ENCODE measurements around the gene CBR1. TPM values are rescaled to one million over a fixed set of nuclear protein-coding genes. Genes with fewer than 3 reads are reported as not detected.

CBR1 gene
- total and polyA plus RNA-seq, 10 of the 15 experiments (the other 5 are each of a cell fraction or from before 2014, with no cell fraction given) = 16.9 to 138 (median 57.4) TPM

DNA sequence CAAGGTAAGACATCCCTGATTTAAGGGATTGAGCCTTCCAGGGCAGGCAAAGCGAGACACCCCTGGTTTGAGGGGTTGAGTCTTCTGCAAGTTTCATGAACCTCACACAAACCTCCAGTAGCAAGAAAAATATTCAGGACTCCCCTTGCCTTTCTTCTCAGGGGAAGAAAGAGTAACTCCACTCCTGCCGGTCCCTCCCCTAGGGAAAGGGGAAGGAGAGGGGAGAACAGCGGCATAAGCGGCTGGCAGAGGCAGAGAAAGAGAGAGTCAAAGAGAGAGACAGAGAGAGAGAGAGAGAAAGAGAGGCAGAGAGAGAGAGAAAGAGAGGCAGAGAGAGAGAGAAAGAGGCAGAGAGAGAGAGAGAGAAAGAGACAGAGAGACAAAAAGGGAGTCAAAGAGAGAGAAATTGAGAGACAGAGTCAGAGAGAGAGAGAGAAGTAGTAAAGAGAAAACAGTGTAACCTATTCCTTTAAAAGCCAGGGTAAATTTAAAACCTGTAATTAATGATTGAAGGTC, 35.6 kb downstream of the CBR1 start:
- no peak overlapping the region for H3K4me2 ChIP-seq (ENCODE audit: control insufficient read depth, insufficient read depth)
- BruUV-seq (replicated peaks) = no TSS peak
- DNase-seq (ENCODE audit: low read depth, low spot score) (no peak), ATAC-seq (no peak), FAIRE-seq (no peak)
- H3K9me3 ChIP-seq (replicated peaks; ENCODE audit: control insufficient read depth, insufficient read depth, low read length) = no peaks in the 10 kb centered on the region
- no peak overlapping the region for H3K9ac ChIP-seq (ENCODE audit: control insufficient read depth, insufficient read depth, low read length)
- no peak overlapping the region for H3K4me3 ChIP-seq
- no peak overlapping the region for H3K27ac ChIP-seq (ENCODE audit: control insufficient read depth, insufficient read depth)
- no peaks in the 10 kb centered on the region for H4K20me1 ChIP-seq (ENCODE audit: control insufficient read depth, insufficient read depth)
- no peaks in the 10 kb centered on the region for H3K36me3 ChIP-seq (ENCODE audit: control insufficient read depth in 2 of 2, insufficient read depth in 2 of 2, low read length in 1 of 2)
- in situ Hi-C loops (cut with MboI) (no loop called here), intact Hi-C loops (cut with micrococcal nuclease; ENCODE audit: unreplicated experiment) (no loop called here)
- POLR2A ChIA-PET = no interaction called here
- H3K79me2 ChIP-seq (ENCODE audit: control insufficient read depth, insufficient read depth, low read length) = no peaks in the 10 kb centered on the region
- CTCF ChIA-PET = interaction anchor here (0.7 to 1.0 kb wide), 2 partner anchors 19 to 47 kb away, joined by 3 read pairs; no protein-coding TSS in a partner anchor
- peaks cover 0 to 5% of the 10 kb centered on the region in 2 experiments; a peak in 2 of 4 replicates for H3K27me3 ChIP-seq (replicated peaks in 1 of 2; ENCODE audit: control insufficient read depth in 2 of 2, insufficient read depth in 2 of 2, low read length in 1 of 2)
- SMC1A ChIA-PET (ENCODE audit: uncharacterized antibody, unreplicated experiment) = interaction anchor here (1.5 kb wide), 1 partner anchor 58 kb away, joined by 3 read pairs; no protein-coding TSS in a partner anchor
- TF ChIP-seq BCL11A (IDR thresholded peaks at IDR 0.05; ENCODE audit: low read depth, low read length) = no peak
- no peak for TF ChIP-seq GATAD2B (conservative IDR thresholded peaks at IDR 0.05; ENCODE audit: low read depth)
- no peak for TF ChIP-seq RB1 (IDR thresholded peaks at IDR 0.05; ENCODE audit: borderline replicate concordance)
- TF ChIP-seq MTA3 (IDR thresholded peaks at IDR 0.05; ENCODE audit: borderline replicate concordance, low read length) = no peak
- TF ChIP-seq KAT2A (conservative IDR thresholded peaks at IDR 0.05; ENCODE audit: control insufficient read depth, low read depth, low read length) = no peak
- TF ChIP-seq, protein P1, sequence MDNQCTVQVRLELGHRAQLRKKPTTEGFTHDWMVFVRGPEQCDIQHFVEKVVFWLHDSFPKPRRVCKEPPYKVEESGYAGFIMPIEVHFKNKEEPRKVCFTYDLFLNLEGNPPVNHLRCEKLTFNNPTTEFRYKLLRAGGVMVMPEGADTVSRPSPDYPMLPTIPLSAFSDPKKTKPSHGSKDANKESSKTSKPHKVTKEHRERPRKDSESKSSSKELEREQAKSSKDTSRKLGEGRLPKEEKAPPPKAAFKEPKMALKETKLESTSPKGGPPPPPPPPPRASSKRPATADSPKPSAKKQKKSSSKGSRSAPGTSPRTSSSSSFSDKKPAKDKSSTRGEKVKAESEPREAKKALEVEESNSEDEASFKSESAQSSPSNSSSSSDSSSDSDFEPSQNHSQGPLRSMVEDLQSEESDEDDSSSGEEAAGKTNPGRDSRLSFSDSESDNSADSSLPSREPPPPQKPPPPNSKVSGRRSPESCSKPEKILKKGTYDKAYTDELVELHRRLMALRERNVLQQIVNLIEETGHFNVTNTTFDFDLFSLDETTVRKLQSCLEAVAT (IDR thresholded peaks at IDR 0.05) = no peak
- TF ChIP-seq NR2C2 (IDR thresholded peaks at IDR 0.05; ENCODE audit: borderline replicate concordance, control insufficient read depth, insufficient read length, low read depth) = no peak
- no peak for TF ChIP-seq TAF1 (IDR thresholded peaks at IDR 0.05; ENCODE audit: borderline replicate concordance, low read depth, low read length)
- TF ChIP-seq, protein P2, sequence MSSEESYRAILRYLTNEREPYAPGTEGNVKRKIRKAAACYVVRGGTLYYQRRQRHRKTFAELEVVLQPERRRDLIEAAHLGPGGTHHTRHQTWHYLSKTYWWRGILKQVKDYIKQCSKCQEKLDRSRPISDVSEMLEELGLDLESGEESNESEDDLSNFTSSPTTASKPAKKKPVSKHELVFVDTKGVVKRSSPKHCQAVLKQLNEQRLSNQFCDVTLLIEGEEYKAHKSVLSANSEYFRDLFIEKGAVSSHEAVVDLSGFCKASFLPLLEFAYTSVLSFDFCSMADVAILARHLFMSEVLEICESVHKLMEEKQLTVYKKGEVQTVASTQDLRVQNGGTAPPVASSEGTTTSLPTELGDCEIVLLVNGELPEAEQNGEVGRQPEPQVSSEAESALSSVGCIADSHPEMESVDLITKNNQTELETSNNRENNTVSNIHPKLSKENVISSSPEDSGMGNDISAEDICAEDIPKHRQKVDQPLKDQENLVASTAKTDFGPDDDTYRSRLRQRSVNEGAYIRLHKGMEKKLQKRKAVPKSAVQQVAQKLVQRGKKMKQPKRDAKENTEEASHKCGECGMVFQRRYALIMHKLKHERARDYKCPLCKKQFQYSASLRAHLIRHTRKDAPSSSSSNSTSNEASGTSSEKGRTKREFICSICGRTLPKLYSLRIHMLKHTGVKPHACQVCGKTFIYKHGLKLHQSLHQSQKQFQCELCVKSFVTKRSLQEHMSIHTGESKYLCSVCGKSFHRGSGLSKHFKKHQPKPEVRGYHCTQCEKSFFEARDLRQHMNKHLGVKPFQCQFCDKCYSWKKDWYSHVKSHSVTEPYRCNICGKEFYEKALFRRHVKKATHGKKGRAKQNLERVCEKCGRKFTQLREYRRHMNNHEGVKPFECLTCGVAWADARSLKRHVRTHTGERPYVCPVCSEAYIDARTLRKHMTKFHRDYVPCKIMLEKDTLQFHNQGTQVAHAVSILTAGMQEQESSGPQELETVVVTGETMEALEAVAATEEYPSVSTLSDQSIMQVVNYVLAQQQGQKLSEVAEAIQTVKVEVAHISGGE (CRISPR knock-in tag; IDR thresholded peaks at IDR 0.05) = no peak
- TF ChIP-seq, protein P3, sequence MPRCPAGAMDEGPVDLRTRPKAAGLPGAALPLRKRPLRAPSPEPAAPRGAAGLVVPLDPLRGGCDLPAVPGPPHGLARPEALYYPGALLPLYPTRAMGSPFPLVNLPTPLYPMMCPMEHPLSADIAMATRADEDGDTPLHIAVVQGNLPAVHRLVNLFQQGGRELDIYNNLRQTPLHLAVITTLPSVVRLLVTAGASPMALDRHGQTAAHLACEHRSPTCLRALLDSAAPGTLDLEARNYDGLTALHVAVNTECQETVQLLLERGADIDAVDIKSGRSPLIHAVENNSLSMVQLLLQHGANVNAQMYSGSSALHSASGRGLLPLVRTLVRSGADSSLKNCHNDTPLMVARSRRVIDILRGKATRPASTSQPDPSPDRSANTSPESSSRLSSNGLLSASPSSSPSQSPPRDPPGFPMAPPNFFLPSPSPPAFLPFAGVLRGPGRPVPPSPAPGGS (IDR thresholded peaks at IDR 0.05; ENCODE audit: borderline replicate concordance, insufficient read depth, low read depth, low read length, poor library complexity, severe bottlenecking) = no peak
- no peak for TF ChIP-seq POLR2AphosphoS2 (IDR thresholded peaks at IDR 0.05; ENCODE audit: low read depth, low read length)
- 59% methylated on average over 4 of the region's 4 CpGs for WGBS (ENCODE audit: insufficient coverage, insufficient replicate concordance, low lambda C conversion rate, missing lambda C conversion rate)
- peaks cover 4% of the 10 kb centered on the region; the same call in 1 of the 2 replicates for H3K4me1 ChIP-seq (ENCODE audit: control insufficient read depth, insufficient read depth, low read length)
- no peak overlapping the region for H2AFZ ChIP-seq (ENCODE audit: control insufficient read depth, low read depth, low read length)
- RAD21 ChIA-PET (ENCODE audit: unreplicated experiment) = interaction anchor here (1.0 kb wide), 1 partner anchor 45 kb away, joined by 3 read pairs; the partner anchor contains the start of gene SETD4
